Fibroblast of pulmonary artery (primary cell): Measurements from ENCODE around the gene STK32A.

Experiments used
- DNase-seq: peaks from one replicate; pipeline ENCODE4 v3.0.0-alpha.2; 2010; ENCODE audit warnings: low read depth
- H3K4me3 ChIP-seq: replicated peaks from 2 replicates; pipeline ENCODE4 v1.5.1; 2011; ENCODE audit warnings: low read depth, mild to moderate bottlenecking, control low read depth, low read length, moderate library complexity
- CTCF ChIP-seq: IDR thresholded peaks from 2 replicates; pipeline ENCODE4 v1.5.1; 2011; ENCODE audit warnings: mild to moderate bottlenecking, control low read depth, low read length, inconsistent platforms; ENCODE audit errors: missing control alignments

The STK32A gene

GRCh38 chr5:147437161-147437596 is 202.4 kb downstream of the STK32A start:
- H3K4me3 ChIP-seq, result no peak overlapping the region
- no peak for TF ChIP-seq CTCF
- DNase-seq, result peak; percentile 33
